Right renal pelvis (tissue), 4 donors: ENCODE measurements around the gene TMEM17. TPM values are rescaled to one million over a fixed set of nuclear protein-coding genes. Genes with fewer than 3 reads are reported as not detected.

ENCODE experiments used
- DNase-seq, 4 donors: peaks; one replicate each; pipeline ENCODE4 v3.0.0-alpha.2; 2013; ENCODE audit warnings: low read depth in 4 of 4, low spot score in 3 of 4, missing footprints in 1 of 4
- polyA plus RNA-seq, 4 donors: library from polyadenylated mRNA; unstranded; fragments of 120-200 nt; gene quantifications; one replicate each; pipeline ENCODE4 v1.2.1, GENCODE V29; 2013; ENCODE audit not compliant: insufficient read length in 4 of 4

TMEM17 gene
- polyA plus RNA-seq, 4 donors, result 6.3 to 7.2 (median 6.8) TPM

- DNase-seq, result no peak
Measured at GRCh38 chr2:62512384-62512783, 6.4 kb upstream of the TMEM17 start.

GRCh38 chr2:62511636-62512035 is 5.6 kb upstream of the TMEM17 start:
- no peak for DNase-seq

- no peak for DNase-seq
Measured at GRCh38 chr2:62506421-62506750, 391 bp upstream of the TMEM17 start.

GRCh38 chr2:62505109-62505749 is 766 bp downstream of the TMEM17 start:
- DNase-seq, result peak in 2 of 4 donors; percentile 26 to 28

GRCh38 chr2:62504657-62505056 is 1.3 kb downstream of the TMEM17 start:
- DNase-seq, result no peak

- DNase-seq, result no peak
Measured at GRCh38 chr2:62501794-62502500, 4.0 kb downstream of the TMEM17 start.

- no peak for DNase-seq
Measured at GRCh38 chr2:62501069-62501468, 4.9 kb downstream of the TMEM17 start.

GRCh38 chr2:62499430-62500060 is 6.5 kb downstream of the TMEM17 start:
- DNase-seq, result no peak

GRCh38 chr2:62498739-62499138 is 7.3 kb downstream of the TMEM17 start:
- DNase-seq, result no peak

- no peak for DNase-seq
Measured at GRCh38 chr2:62495761-62496160, 10.2 kb downstream of the TMEM17 start.

GRCh38 chr2:62492048-62492447 is 13.9 kb downstream of the TMEM17 start:
- DNase-seq, result no peak

- DNase-seq, result no peak
Measured at GRCh38 chr2:62489702-62490101, 16.3 kb downstream of the TMEM17 start.

- DNase-seq, result no peak
Measured at GRCh38 chr2:62489162-62489561, 16.8 kb downstream of the TMEM17 start.

GRCh38 chr2:62486439-62486765 is 19.6 kb downstream of the TMEM17 start:
- no peak for DNase-seq

GRCh38 chr2:62485761-62486438 is 20.1 kb downstream of the TMEM17 start:
- DNase-seq, result no peak

- DNase-seq, result no peak
Measured at GRCh38 chr2:62482558-62483352, 23.2 kb downstream of the TMEM17 start.

GRCh38 chr2:62479917-62480316 is 26.1 kb downstream of the TMEM17 start:
- DNase-seq, result no peak

GRCh38 chr2:62478093-62478580 is 27.9 kb downstream of the TMEM17 start:
- DNase-seq, result no peak

- DNase-seq, result no peak
Measured at GRCh38 chr2:62477573-62477972, 28.4 kb downstream of the TMEM17 start.

- DNase-seq, result no peak
Measured at GRCh38 chr2:62475172-62476011, 30.6 kb downstream of the TMEM17 start.
